Caco-2 (cell line): ENCODE results near the gene COPG1. TPM values are rescaled to one million over a fixed set of nuclear protein-coding genes. Genes with fewer than 3 reads are reported as not detected.

ENCODE experiments used
- BruUV-seq: library from RNA; stranded (reverse); fragments of 400-500 nt; replicated peaks from 2 replicates; lab custom pipeline; 2021; lab: Mats Ljungman, UMichigan
- CTCF ChIA-PET: fragments of 300-600 bp; sonication (Branson Sonifier 250); formaldehyde crosslinking; loops from one replicate; lab custom pipeline; 2022; ENCODE audit warnings: antibody characterized with exemption; lab: Charles Lee
- POLR2A ChIA-PET: fragments of 300-600 bp; sonication (Branson Sonifier 250); formaldehyde crosslinking; loops from one replicate; lab custom pipeline; 2022; ENCODE audit warnings: antibody characterized with exemption; lab: Charles Lee
- DNase-seq, 2 experiments: peaks; one replicate each; pipeline versions ENCODE4 v3.0.0 to v3.0.0-alpha.2; 2020 to 2022
- H3K27me3 ChIP-seq: replicated peaks from 2 replicates; pipeline ENCODE4 v1.6.0; 2011; ENCODE audit warnings: low read length; ENCODE audit not compliant: control insufficient read depth, insufficient read depth
- H3K36me3 ChIP-seq: 2 replicates; pipeline ENCODE4 v1.5.1; 2011; ENCODE audit warnings: low read length; ENCODE audit not compliant: control insufficient read depth, insufficient read depth
- H3K4me1 ChIP-seq: fragments of 250-450 bp; sonication (Bioruptor Pico); 2 replicates; pipeline ENCODE4 v1.5.1; 2020; ENCODE audit warnings: mild to moderate bottlenecking
- H3K4me3 ChIP-seq: 2 replicates; pipeline ENCODE4 v1.5.1; 2011; ENCODE audit warnings: low read depth, mild to moderate bottlenecking, control low read depth, low read length
- H3K9me3 ChIP-seq: fragments of 250-450 bp; sonication (Bioruptor Pico); 2 replicates; pipeline ENCODE4 v1.5.1; 2020; ENCODE audit warnings: mild to moderate bottlenecking, moderate library complexity
- H3K27ac Mint-ChIP-seq: one replicate; pipeline ENCODE4 v1.8.0; 2022; ENCODE audit warnings: mixed read lengths; ENCODE audit not compliant: unreplicated experiment
- H3K27me3 Mint-ChIP-seq: one replicate; pipeline ENCODE4 v1.8.0; 2022; ENCODE audit warnings: mixed read lengths; ENCODE audit not compliant: insufficient read depth, unreplicated experiment
- H3K36me3 Mint-ChIP-seq: one replicate; pipeline ENCODE4 v1.8.0; 2022; ENCODE audit warnings: mild to moderate bottlenecking, mixed read lengths; ENCODE audit not compliant: insufficient read depth, unreplicated experiment
- H3K4me1 Mint-ChIP-seq: one replicate; pipeline ENCODE4 v1.8.0; 2022; ENCODE audit warnings: low read depth, mixed read lengths; ENCODE audit not compliant: unreplicated experiment
- H3K4me3 Mint-ChIP-seq: one replicate; pipeline ENCODE4 v1.8.0; 2022; ENCODE audit warnings: mild to moderate bottlenecking, moderate library complexity, mixed read lengths; ENCODE audit not compliant: unreplicated experiment
- H3K9me3 Mint-ChIP-seq: one replicate; pipeline ENCODE4 v1.8.0; 2022; ENCODE audit warnings: mixed read lengths; ENCODE audit not compliant: unreplicated experiment
- intact Hi-C: fragments of 100-400 bp; cut with micrococcal nuclease; formaldehyde crosslinking; loops from one replicate; pipeline ENCODE4 v1.10.0; 2022; ENCODE audit not compliant: unreplicated experiment
- total RNA-seq: library from RNA; stranded (reverse); gene quantifications from 2 replicates; pipeline ENCODE4 v1.2.3, GENCODE V29; 2022
- TF ChIP-seq, protein P1 (sequence below), 2 experiments: fragments of 200-600 bp in 1 of 2; IDR thresholded peaks; 1 replicate in 1 of 2; 2 replicates in 1 of 2; pipeline versions ENCODE4 v1.5.1 to v1.8.0; 2011 to 2022; ENCODE audit warnings: antibody characterized with exemption in 1 of 2, control low read depth in 1 of 2, inconsistent platforms in 1 of 2, low read depth in 1 of 2, low read length in 1 of 2, mild to moderate bottlenecking in 1 of 2, moderate library complexity in 1 of 2; ENCODE audit not compliant: insufficient read depth in 1 of 2, severe bottlenecking in 1 of 2, unreplicated experiment in 1 of 2

COPG1 gene
- total RNA-seq, 1 experiment from 2014 or later: 178 TPM

DNA sequence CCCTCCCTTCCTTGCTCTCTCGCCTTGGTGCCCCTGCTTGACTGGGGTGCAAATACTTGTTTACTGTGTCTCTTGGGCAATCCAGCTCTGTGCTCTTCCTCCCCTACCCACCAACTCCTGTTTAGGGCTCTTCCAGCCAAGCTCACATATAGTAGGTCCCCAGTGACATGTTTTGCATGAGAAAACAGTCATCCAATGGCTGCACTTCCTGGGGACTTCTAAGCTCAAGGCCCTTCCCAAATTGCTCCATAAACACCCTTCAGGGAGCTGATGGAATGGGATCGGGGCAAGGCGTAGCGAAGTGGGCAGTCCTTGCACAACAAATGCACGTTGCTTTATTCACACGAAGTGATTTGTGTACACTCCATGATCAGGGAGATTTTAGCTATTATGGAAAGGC, 9.4 kb upstream of the COPG1 start:
- DNase-seq: no peak
- H3K9me3 ChIP-seq: no peaks in the 10 kb centered on the region
- Mint-ChIP-seq H3K4me1 (no peaks in the 10 kb centered on the region), H3K9me3 (no peaks in the 10 kb centered on the region), H3K27me3 (no peaks in the 10 kb centered on the region), H3K27ac (no peak overlapping the region), H3K4me3 (no peak overlapping the region), H3K36me3 (no peaks in the 10 kb centered on the region)
- H3K4me1 ChIP-seq: no peaks in the 10 kb centered on the region
- H3K4me3 ChIP-seq: no peak overlapping the region
- CTCF ChIA-PET: no interaction called here
- H3K27me3 ChIP-seq: no peaks in the 10 kb centered on the region
- POLR2A ChIA-PET: no interaction called here
- H3K36me3 ChIP-seq: no peaks in the 10 kb centered on the region
- TF ChIP-seq, protein P1, sequence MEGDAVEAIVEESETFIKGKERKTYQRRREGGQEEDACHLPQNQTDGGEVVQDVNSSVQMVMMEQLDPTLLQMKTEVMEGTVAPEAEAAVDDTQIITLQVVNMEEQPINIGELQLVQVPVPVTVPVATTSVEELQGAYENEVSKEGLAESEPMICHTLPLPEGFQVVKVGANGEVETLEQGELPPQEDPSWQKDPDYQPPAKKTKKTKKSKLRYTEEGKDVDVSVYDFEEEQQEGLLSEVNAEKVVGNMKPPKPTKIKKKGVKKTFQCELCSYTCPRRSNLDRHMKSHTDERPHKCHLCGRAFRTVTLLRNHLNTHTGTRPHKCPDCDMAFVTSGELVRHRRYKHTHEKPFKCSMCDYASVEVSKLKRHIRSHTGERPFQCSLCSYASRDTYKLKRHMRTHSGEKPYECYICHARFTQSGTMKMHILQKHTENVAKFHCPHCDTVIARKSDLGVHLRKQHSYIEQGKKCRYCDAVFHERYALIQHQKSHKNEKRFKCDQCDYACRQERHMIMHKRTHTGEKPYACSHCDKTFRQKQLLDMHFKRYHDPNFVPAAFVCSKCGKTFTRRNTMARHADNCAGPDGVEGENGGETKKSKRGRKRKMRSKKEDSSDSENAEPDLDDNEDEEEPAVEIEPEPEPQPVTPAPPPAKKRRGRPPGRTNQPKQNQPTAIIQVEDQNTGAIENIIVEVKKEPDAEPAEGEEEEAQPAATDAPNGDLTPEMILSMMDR (IDR thresholded peaks at IDR 0.05; ENCODE audit: insufficient read depth in 1 of 2, low read depth in 1 of 2, low read length in 1 of 2, severe bottlenecking in 1 of 2, unreplicated experiment in 1 of 2): no peak
- intact Hi-C loops: no loop called here
- no TSS peak for BruUV-seq

DNA sequence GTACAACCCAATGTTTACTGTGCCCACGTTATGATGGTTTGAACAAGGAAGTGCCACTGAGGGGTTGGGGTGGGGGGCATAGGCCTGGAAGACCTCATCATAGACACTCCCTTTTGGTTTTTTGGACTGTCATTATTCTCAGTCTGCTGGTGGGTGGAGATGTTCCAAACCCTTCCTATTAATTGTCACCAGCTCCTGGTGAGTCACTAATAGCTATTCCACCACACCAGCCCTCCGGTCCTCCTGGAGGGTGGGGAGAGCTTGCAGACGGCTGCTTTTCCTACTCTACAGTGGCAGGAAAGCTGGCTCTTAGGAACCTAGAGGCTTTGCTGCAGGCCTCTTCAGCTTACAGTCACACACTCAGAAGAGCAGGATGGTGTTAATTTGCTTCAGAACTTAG, 9.0 kb upstream of the COPG1 start:
- intact Hi-C loops: no loop called here
- Histone ChIP-seq H3K36me3 (no peaks in the 10 kb centered on the region), H3K27me3 (no peaks in the 10 kb centered on the region), H3K4me3 (no peak overlapping the region), H3K4me1 (no peaks in the 10 kb centered on the region), H3K9me3 (no peaks in the 10 kb centered on the region)
- H3K4me1 Mint-ChIP-seq: no peaks in the 10 kb centered on the region
- TF ChIP-seq, protein P1 (IDR thresholded peaks at IDR 0.05; ENCODE audit: insufficient read depth in 1 of 2, low read depth in 1 of 2, low read length in 1 of 2, severe bottlenecking in 1 of 2, unreplicated experiment in 1 of 2): no peak
- DNase-seq: no peak
- no TSS peak for BruUV-seq
- no peaks in the 10 kb centered on the region for H3K9me3 Mint-ChIP-seq
- H3K27ac Mint-ChIP-seq: no peak overlapping the region
- H3K4me3 Mint-ChIP-seq: no peak overlapping the region
- ChIA-PET CTCF (no interaction called here), POLR2A (no interaction called here)
- no peaks in the 10 kb centered on the region for H3K27me3 Mint-ChIP-seq
- no peaks in the 10 kb centered on the region for H3K36me3 Mint-ChIP-seq

- Mint-ChIP-seq H3K27me3 (no peaks in the 10 kb centered on the region), H3K36me3 (peaks cover 12% of the 10 kb centered on the region), H3K9me3 (no peaks in the 10 kb centered on the region), H3K4me1 (peaks cover 7% of the 10 kb centered on the region), H3K4me3 (no peak overlapping the region), H3K27ac (no peak overlapping the region)
- intact Hi-C loops: loop anchor here (1.0 to 2.0 kb wide), 5 partner anchors 62 to 274 kb away; partner anchors contain the start of genes CNBP and ISY1
- H3K36me3 ChIP-seq: no peaks in the 10 kb centered on the region
- no peaks in the 10 kb centered on the region for H3K9me3 ChIP-seq
- ChIA-PET CTCF (interaction anchor here (0.6 to 3.4 kb wide), 15 partner anchors 11 to 565 kb away, joined by 3 to 26 read pairs (median 5); no protein-coding TSS in a partner anchor), POLR2A (no interaction called here)
- TF ChIP-seq, protein P1 (IDR thresholded peaks at IDR 0.05; ENCODE audit: insufficient read depth in 1 of 2, low read depth in 1 of 2, low read length in 1 of 2, severe bottlenecking in 1 of 2, unreplicated experiment in 1 of 2): no peak
- no peaks in the 10 kb centered on the region for H3K27me3 ChIP-seq
- H3K4me1 ChIP-seq: no peaks in the 10 kb centered on the region
- H3K4me3 ChIP-seq: no peak overlapping the region
- DNase-seq: no peak
- no TSS peak for BruUV-seq
These were observed 4.3 kb upstream of the COPG1 start for GRCh38 chr3:129245141-129245540.
